BLaER1 treated with 17β-estradiol and CSF1 and Interleukin-3, amounts not matched to agents 10 nM and 100 nM (cell line): ENCODE measurements around the gene ONECUT2.

Source experiments
- H3K27ac ChIP-seq, 11 experiments: shearing (Covaris generic); formaldehyde crosslinking; 2 replicates each; pipeline ENCODE4 v1.8.1; 2022
- H3K27me3 ChIP-seq, 11 experiments: shearing (Covaris generic); formaldehyde crosslinking; 2 replicates each; pipeline ENCODE4 v1.8.1; 2022
- H3K36me3 ChIP-seq, 11 experiments: shearing (Covaris generic); formaldehyde crosslinking; 2 replicates each; pipeline ENCODE4 v1.8.1; 2022
- H3K4me1 ChIP-seq, 10 experiments: shearing (Covaris generic); formaldehyde crosslinking; 2 replicates each; pipeline ENCODE4 v1.8.1; 2022
- H3K4me2 ChIP-seq, 11 experiments: shearing (Covaris generic); formaldehyde crosslinking; 2 replicates each; pipeline ENCODE4 v1.8.1; 2022
- H3K4me3 ChIP-seq, 10 experiments: shearing (Covaris generic); formaldehyde crosslinking; 2 replicates each; pipeline ENCODE4 v1.8.1; 2022
- H3K9ac ChIP-seq, 11 experiments: shearing (Covaris generic); formaldehyde crosslinking; 2 replicates each; pipeline ENCODE4 v1.8.1; 2022
- H3K9me3 ChIP-seq, 11 experiments: shearing (Covaris generic); formaldehyde crosslinking; replicated peaks in 1 of 11; 2 replicates each; pipeline ENCODE4 v1.8.1; 2022
- H4K20me1 ChIP-seq, 11 experiments: shearing (Covaris generic); formaldehyde crosslinking; 2 replicates each; pipeline ENCODE4 v1.8.1; 2022
- Cebpa-rat ChIP-seq, 11 experiments: shearing (Covaris generic); IDR thresholded peaks; 2 replicates each; pipeline ENCODE4 v1.8.1; 2022

The ONECUT2 gene

GRCh38 chr18:57433934-57434535 lies 1.1 kb upstream of the ONECUT2 start:
- no peak overlapping the region for H3K27ac ChIP-seq
- H3K4me2 ChIP-seq, result peak overlapping the region; percentile 90 to 99 (median 96)
- H3K27me3 ChIP-seq, result peaks cover 92 to 94% (median 94%) of the 10 kb centered on the region in 11 experiments
- peak overlapping the region; percentile 56 to 81 (median 70) for H3K4me3 ChIP-seq
- no peak for TF ChIP-seq Cebpa-rat (IDR thresholded peaks at IDR 0.05)
- H3K9me3 ChIP-seq, result peaks cover 17 to 32% (median 21%) of the 10 kb centered on the region in 11 experiments
- H3K36me3 ChIP-seq, result no peaks in the 10 kb centered on the region
- peaks cover 22 to 31% (median 29%) of the 10 kb centered on the region in 10 experiments for H3K4me1 ChIP-seq
- peaks cover 0 to 48% (median 19%) of the 10 kb centered on the region in 11 experiments; a peak in 15 of 22 replicates for H4K20me1 ChIP-seq
- H3K9ac ChIP-seq, result 0 out of 22 replicates have a peak overlapping the region, but pooled peaks of 2 of the 11 experiments have one; percentile 1 to 47

GRCh38 chr18:57435846-57436190 lies 644 bp downstream of the ONECUT2 start:
- Histone ChIP-seq H3K4me1 (peaks cover 25 to 36% (median 32%) of the 10 kb centered on the region in 10 experiments), H3K36me3 (no peaks in the 10 kb centered on the region), H3K9ac (no peak overlapping the region), H3K27ac (no peak overlapping the region), H3K4me2 (peak overlapping the region in 1 of 11 experiments; percentile 23; a peak in 1 of 22 replicates), H3K4me3 (no peak overlapping the region), H3K9me3 (peaks cover 0 to 15% (median 4%) of the 10 kb centered on the region in 11 experiments; a peak in 13 of 22 replicates), H3K27me3 (peaks cover 92 to 94% (median 94%) of the 10 kb centered on the region in 11 experiments), H4K20me1 (peaks cover 0 to 55% (median 36%) of the 10 kb centered on the region in 11 experiments; a peak in 16 of 22 replicates)
- TF ChIP-seq Cebpa-rat (IDR thresholded peaks at IDR 0.05), result no peak

- no peaks in the 10 kb centered on the region for H3K36me3 ChIP-seq
- H3K4me1 ChIP-seq, result peaks cover 25 to 38% (median 32%) of the 10 kb centered on the region in 10 experiments
- peak overlapping the region in 4 of 11 experiments; percentile 6 to 23 (median 10); a peak in 2 of 22 replicates for H3K4me2 ChIP-seq
- no peak for TF ChIP-seq Cebpa-rat (IDR thresholded peaks at IDR 0.05)
- peak overlapping the region in 1 of 10 experiments; percentile 1; a peak in 1 of 20 replicates for H3K4me3 ChIP-seq
- H4K20me1 ChIP-seq, result peaks cover 0 to 55% (median 39%) of the 10 kb centered on the region in 11 experiments; a peak in 15 of 22 replicates
- H3K27ac ChIP-seq, result no peak overlapping the region
- H3K27me3 ChIP-seq, result peaks cover 92 to 94% (median 94%) of the 10 kb centered on the region in 11 experiments
- no peak overlapping the region for H3K9ac ChIP-seq
- peaks cover 0 to 10% (median 0%) of the 10 kb centered on the region in 11 experiments; a peak in 6 of 22 replicates for H3K9me3 ChIP-seq
Observed at GRCh38 chr18:57436191-57436964, 1.2 kb downstream of the ONECUT2 start.

- Histone ChIP-seq H3K36me3 (no peaks in the 10 kb centered on the region), H4K20me1 (peaks cover 0 to 55% (median 39%) of the 10 kb centered on the region in 11 experiments; a peak in 15 of 22 replicates), H3K9ac (no peak overlapping the region), H3K27ac (no peak overlapping the region), H3K4me3 (peak overlapping the region in 1 of 10 experiments; percentile 68; a peak in 2 of 20 replicates), H3K4me1 (peaks cover 25 to 40% (median 32%) of the 10 kb centered on the region in 10 experiments), H3K9me3 (peaks cover 0 to 10% (median 0%) of the 10 kb centered on the region in 11 experiments; a peak in 6 of 22 replicates), H3K27me3 (peaks cover 90 to 94% (median 94%) of the 10 kb centered on the region in 11 experiments), H3K4me2 (peak overlapping the region in 7 of 11 experiments; percentile 92 to 100 (median 95); a peak in 12 of 22 replicates)
- TF ChIP-seq Cebpa-rat (IDR thresholded peaks at IDR 0.05), result no peak
Observed at GRCh38 chr18:57436965-57437333, 1.8 kb downstream of the ONECUT2 start.

GRCh38 chr18:57437402-57437765 lies 2.2 kb downstream of the ONECUT2 start:
- Histone ChIP-seq H3K36me3 (no peaks in the 10 kb centered on the region), H4K20me1 (peaks cover 0 to 56% (median 38%) of the 10 kb centered on the region in 11 experiments; a peak in 15 of 22 replicates), H3K4me2 (peak overlapping the region; percentile 92 to 100 (median 98)), H3K4me1 (peaks cover 25 to 40% (median 32%) of the 10 kb centered on the region in 10 experiments), H3K4me3 (peak overlapping the region; percentile 54 to 73 (median 64)), H3K9ac (peak overlapping the region in 2 of 11 experiments; percentile 70 to 71; a peak in 2 of 22 replicates), H3K27ac (no peak overlapping the region), H3K9me3 (peaks cover 0 to 10% (median 0%) of the 10 kb centered on the region in 11 experiments; a peak in 6 of 22 replicates), H3K27me3 (peaks cover 89 to 94% (median 94%) of the 10 kb centered on the region in 11 experiments)
- no peak for TF ChIP-seq Cebpa-rat (IDR thresholded peaks at IDR 0.05)

- Histone ChIP-seq H3K9ac (peak overlapping the region in 10 of 11 experiments; percentile 13 to 73 (median 50); a peak in 19 of 22 replicates), H3K27ac (0 out of 22 replicates have a peak overlapping the region, but pooled peaks of 1 of the 11 experiments have one; percentile 19), H3K4me3 (peak overlapping the region; percentile 54 to 73 (median 64)), H3K27me3 (peaks cover 89 to 94% (median 94%) of the 10 kb centered on the region in 11 experiments), H3K4me2 (peak overlapping the region; percentile 92 to 100 (median 98)), H4K20me1 (peaks cover 0 to 59% (median 36%) of the 10 kb centered on the region in 11 experiments; a peak in 15 of 22 replicates), H3K9me3 (peaks cover 0 to 10% (median 0%) of the 10 kb centered on the region in 11 experiments; a peak in 6 of 22 replicates), H3K4me1 (peaks cover 25 to 40% (median 32%) of the 10 kb centered on the region in 10 experiments), H3K36me3 (no peaks in the 10 kb centered on the region)
- TF ChIP-seq Cebpa-rat (IDR thresholded peaks at IDR 0.05), result no peak
Observed at GRCh38 chr18:57437766-57438671, 2.8 kb downstream of the ONECUT2 start.

GRCh38 chr18:57438743-57439608 lies 3.8 kb downstream of the ONECUT2 start:
- peak overlapping the region; percentile 92 to 100 (median 98) for H3K4me2 ChIP-seq
- H3K4me1 ChIP-seq, result peaks cover 24 to 38% (median 32%) of the 10 kb centered on the region in 10 experiments
- H3K4me3 ChIP-seq, result peak overlapping the region; percentile 54 to 73 (median 64)
- H3K27ac ChIP-seq, result no peak overlapping the region
- H3K27me3 ChIP-seq, result peaks cover 89 to 94% (median 94%) of the 10 kb centered on the region in 11 experiments
- peak overlapping the region in 7 of 11 experiments; percentile 13 to 73 (median 44); a peak in 12 of 22 replicates for H3K9ac ChIP-seq
- peaks cover 0 to 57% (median 29%) of the 10 kb centered on the region in 11 experiments; a peak in 14 of 22 replicates for H4K20me1 ChIP-seq
- peaks cover 0 to 10% (median 0%) of the 10 kb centered on the region in 11 experiments; a peak in 6 of 22 replicates for H3K9me3 ChIP-seq
- H3K36me3 ChIP-seq, result no peaks in the 10 kb centered on the region
- no peak for TF ChIP-seq Cebpa-rat (IDR thresholded peaks at IDR 0.05)
